ENCODE data around the gene MANF.

Gene MANF

GRCh38 chr3:51436998-51437639 lies 52.0 kb downstream of the MANF start:
- DNase-seq = no peak

Measured in NCI-H510A (cell line).